GM19463 (cell line): ENCODE measurements around the gene MXI1.

Experiments used
- ATAC-seq: cut with Tn5 transposase; IDR thresholded peaks from one replicate; pipeline ENCODE4 v1.9.1; 2021; ENCODE audit warnings: mild to moderate bottlenecking, moderate library complexity; ENCODE audit not compliant: unreplicated experiment

Gene MXI1

DNA sequence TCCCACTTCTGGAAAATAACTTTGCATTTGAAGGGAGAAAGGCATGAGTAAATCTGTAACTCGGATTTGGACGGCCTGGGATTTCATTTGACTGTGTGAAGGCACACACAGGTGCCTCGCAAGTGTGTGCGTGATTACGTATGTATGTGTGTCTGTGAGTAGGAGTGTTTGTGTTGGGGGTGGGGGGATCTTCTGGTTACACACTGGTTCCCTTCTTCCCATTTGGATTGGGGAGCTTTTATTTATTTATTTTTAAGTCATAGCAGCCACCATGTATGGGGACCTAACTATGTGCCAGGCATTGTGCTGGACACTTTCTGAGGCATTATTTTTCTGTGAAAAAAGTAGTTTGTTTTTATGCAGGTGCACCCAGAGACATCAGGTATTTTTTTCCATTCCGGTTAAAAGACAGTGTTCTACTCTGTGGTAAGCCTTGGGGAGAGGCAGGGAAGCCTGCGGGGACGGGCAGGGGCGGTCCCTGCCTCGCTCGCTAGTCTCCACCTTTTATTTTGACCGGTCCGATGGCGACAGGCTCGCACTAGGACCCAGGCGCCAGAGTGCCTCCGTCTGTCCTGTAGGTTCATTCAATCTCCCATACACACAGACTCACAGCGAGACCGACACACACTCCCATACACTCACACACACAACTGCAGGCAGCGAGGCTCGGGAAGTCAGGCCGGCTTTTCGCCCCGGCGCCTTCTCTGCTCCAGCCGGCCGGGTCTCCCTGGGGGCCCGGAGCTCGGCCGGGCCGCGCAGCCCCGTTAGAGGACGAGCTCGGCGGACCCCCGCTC, at the start of gene MXI1:
TSS of gene MXI1 (plus strand) at position 595 of the 794 bp plus-strand sequence. CDS start 204 bp downstream, outside the sequence.
- ATAC-seq: peak; percentile 56

DNA sequence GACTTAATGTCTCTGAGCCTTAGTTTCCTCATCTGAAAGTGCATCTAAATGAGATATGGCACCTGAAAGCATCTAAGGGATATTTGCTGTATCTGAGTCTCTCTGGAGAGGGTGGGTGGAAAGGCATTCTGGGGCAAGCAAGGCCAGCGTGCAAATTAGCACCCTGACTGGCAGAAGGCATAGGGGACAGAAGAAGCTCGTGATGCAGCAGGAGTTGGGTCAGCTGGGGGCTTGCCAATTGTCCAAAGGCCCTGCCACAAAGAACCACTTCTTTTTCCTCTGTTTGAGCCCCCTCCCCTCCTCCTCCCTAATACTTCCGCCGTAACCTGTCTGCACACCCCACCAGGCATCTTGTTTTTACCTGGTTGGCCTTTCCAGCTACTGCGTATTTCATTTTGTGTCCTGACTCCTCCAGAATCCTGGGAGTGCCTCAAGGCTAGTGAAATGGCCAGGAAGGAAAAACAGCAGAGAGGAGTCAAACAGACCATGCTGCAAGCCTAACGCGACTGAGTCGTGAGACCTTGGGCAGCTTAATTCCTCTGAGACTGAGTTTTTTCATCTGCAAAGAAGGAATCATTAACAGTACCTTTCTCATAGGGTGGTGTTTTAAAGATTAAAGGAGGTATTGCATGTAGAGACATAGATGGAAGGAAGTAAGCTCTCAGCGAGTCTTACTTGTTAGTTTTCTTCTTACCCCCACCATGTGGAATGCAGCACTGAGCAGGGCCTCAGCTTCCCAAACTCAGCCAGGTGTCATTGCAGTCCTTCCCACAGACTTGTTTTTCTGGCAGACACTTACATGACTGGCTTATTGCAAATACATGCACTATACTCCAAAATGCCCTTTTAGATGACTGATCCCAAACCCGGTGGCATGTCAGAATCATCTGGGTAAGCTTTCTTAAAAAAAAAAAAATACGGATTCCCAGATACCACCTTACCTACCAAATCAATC, 49.1 kb upstream of the MXI1 start:
- ATAC-seq: no peak

DNA sequence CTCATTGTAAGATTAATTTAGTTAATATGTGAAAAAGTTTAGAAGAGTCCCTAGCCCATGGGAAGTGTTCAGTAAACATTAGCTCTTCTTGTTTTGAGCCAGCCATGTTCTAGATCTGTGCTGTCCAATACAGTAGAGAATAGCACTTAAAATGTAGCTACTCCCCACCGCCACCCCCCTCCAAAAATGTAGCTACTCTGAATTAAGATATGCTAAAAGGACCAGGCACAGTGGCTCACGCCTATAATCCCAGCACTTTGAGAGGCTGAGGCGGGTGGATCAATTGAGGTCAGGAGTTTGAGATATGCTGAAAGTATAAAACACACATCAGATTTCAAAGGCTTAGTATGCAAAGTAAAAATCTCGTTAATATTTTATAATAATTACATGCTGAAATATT, 47.3 kb upstream of the MXI1 start:
- ATAC-seq: no peak

DNA sequence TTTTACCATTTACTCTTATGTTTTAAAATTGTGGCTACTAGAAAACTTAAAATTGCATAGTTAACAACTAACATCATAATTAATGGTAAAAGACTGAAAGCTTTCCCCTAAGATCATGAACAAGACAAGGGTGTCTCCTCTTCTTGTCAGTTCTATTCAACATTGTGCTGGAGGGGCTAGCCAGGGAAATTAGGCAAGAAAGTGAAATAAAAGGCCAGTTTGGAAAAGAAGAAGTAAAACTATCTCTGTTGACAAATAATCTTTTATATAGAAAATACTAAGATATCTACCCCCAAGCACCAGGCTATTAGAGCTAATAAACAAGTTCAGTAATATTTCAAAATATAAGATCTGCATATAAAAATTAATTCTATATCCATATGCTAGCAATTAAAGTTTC, 46.9 kb upstream of the MXI1 start:
- ATAC-seq: no peak

DNA sequence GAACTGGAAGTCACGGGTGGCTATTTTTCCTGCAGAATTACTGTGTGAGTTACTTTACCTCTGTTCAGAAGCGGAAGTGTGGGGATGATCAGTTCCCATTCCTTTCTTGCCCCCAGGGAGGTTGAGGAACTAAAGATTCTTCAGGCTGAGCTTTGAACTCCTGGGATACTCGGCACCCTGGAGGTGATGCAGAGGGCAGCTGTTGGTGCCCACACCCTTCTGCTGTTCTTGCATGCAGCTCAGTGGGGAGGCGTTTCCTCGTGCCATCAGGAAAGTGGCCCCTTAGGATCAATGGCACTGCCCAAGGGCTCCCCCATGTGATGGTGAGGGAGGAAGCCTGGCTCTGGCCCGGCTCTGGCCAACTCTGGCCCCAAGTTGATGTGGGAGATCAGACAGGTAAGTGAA, 44.7 kb upstream of the MXI1 start:
- no peak for ATAC-seq

DNA sequence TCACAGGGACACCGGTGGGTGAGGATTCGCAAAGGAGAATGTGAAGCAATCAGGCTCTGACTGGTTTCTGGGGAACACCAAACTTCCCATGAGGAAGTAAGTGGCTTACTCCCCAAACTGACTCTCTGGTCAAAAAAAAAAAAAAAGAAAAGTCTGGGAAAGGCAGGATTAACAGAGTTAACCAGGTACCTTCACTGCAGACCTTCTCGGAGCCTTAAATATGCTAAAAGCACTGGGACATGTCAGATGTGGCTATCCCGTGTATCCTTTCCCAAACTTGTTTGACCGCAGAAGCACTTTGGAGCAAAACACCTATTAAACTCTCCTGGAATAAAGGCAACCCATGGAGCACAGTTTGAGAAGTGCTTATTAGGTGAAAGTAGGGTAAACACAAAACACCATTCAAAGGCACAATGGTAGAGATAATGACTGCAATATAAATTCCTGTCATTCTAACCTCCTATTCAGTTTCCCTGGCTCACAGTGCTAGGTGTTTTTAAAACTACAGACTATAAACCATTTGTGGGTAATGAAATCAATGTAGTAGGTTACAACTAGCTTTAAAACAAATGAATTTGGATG, 44.1 kb upstream of the MXI1 start:
- ATAC-seq: no peak

DNA sequence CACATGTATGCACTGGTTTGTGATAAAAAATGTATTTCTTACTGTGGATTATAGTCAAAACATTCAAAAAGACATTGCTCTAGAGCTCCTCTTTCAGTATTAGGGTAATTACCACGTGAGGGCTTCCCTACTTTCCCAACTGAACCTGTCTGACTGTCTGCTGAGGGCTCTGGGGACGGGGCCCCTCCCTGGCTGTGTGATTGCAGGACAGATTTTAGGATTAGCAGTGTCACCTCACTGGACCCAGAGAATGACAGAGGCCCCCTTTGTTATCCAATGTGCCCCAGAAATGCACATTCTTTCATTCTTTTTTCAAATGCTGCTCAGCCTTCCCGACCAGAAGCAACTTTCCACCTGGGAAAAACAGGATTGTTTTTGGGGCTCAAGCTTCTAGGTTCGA, 43.6 kb upstream of the MXI1 start:
- ATAC-seq: no peak

DNA sequence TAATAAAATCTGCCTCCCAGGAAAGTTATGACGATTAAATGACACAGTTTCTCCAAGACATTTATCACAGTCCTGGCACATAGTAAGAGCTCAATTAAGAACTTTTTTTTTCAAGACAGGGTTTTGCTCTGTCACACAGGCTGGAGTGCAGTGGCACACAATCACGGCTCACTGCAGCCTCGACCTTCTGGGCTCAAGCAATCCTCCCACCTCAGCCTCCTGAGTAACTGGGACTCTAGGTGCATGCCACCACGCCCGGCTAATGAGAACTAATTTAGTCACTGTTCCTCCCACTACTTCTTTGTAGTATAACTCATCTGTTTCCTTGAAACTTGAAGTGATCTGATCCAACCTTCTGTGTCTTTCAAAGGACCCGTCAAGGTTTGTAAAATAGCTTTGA, 42.2 kb upstream of the MXI1 start:
- no peak for ATAC-seq

DNA sequence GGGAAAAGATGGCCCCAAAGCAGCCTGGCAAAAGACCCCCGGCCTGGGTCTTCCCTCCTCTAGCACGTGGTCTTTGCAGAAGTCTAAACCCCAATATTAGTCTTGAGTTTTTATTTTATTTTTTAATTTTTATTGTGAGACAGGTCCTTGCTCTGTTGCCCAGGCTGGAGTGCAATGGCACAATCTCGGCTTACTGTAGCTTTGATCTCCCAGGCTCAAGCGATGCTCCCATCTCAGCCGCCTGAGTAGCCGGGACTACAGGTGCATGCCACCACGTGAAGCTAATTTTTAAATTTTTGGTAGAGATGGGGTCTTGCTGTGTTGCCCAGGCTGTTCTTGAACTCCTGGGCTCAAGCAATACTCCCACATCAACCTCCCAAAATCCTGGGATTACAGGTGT, 40.3 kb upstream of the MXI1 start:
- ATAC-seq: no peak

DNA sequence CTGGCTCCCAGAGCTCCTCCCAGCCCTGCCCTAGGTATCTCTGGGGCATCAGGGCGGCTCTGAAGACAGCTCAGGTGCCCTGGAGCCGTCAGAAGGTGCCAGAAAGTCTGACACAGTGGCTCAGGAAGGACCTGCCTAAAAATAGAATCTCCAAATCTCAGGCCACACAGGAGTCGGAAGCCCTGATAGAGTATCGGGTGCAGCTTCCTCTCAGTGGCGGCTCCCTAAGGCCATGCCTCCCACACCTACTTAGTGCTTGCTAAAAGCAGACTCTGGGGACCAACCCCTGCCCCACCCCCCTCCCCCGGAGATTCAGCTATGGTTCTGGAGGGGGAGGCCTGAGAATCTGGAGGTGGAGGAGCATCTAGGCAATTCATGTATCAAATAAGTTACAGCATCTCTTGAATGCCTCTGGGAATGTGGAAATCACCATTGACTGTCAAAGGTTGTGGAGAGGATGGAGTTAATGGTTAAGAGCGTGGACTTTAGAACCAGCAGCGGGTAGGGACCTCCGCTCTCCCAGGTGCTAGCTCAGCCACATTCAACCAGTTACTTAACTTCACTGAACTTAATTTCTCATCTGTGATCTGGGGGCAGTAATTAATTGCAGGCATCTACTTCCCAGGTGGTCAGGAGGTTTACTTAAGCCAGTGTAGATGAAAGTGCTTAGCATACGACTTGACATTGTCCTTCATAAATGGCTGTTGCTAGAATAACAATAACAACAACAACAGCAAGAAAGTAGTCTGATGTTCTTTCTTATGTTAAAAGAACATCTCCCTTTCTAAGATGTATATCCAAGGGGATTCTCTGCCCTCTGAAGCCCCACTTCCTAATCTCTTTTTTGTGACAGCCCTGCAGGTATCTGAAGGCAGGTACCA, 38.6 kb upstream of the MXI1 start:
- no peak for ATAC-seq

DNA sequence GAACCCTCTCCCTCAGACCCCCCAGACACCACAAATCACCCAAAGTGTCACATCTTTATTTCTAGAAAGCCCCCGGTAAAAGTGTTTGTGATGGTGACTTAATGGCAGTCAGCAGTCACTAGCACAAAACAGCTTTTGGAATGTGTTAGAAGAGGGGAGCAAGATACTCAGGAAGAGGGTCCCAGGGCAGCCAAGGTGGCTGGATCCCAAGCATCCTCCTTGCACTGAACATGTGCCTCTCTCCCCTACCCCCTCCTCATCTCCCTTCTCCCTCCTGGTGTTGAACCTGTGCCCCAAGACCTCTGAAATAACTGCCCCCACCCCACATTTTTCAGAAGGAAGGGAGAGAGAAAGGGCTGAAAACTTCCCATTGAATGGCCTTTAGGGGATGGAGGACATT, 37.8 kb upstream of the MXI1 start:
- ATAC-seq: no peak

DNA sequence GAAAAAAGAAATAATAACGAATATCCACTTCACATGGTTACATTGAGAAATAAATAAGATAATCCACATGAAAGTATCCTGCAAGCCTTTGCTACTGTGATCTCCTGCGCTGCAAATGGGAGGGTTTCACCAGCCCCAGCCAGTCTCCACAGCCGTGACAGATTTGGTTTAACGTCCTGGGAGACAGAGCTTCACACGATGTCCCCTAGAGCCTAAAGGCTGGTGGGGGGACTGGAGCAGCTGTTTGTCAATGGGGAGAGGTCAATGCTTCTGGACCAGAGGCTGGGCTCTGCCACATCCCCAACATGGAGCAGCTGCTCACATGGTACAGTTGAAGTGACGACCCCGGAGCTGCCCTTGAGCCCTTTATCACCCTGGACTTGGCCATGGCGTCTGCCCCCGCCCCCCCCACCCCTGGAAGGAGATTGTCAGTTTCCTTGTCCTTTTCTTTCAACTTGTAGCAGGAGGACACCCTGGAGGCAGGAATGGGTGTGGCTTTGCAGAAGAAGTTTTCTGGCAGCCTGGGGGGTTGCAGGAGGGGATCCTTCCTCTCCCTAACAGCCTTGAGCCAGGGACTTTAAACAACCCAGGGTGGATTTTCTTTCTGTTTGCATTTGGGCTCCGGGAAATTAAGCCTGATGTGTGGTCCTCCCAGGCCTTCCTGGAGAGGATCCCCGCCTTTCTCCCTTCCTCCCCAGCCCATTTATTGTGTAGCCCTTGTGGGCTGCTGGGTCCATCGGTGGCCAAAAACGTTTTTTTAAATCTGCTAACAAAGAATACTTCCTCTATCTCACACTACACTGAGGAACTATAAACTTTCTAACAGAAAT, 37.0 kb upstream of the MXI1 start:
- ATAC-seq: no peak

DNA sequence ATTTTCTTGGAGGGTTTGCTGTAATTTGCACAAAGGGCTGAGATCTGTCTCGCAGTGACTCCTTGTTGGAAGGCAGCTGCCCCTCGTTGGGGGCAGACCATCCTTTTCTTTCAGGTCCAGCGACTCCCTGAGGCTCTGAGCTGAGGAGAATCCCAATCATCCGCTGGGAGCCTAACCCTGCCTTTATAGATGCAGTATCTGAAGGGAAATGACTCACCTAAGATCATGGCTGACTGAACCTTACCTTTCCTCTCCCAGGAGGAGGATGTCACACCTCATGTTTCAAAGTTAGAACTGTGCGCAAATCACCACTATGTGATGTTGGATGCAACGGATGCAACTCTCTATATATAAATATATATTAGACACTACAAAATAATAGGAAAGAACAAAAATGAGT, 36.4 kb upstream of the MXI1 start:
- ATAC-seq: no peak

DNA sequence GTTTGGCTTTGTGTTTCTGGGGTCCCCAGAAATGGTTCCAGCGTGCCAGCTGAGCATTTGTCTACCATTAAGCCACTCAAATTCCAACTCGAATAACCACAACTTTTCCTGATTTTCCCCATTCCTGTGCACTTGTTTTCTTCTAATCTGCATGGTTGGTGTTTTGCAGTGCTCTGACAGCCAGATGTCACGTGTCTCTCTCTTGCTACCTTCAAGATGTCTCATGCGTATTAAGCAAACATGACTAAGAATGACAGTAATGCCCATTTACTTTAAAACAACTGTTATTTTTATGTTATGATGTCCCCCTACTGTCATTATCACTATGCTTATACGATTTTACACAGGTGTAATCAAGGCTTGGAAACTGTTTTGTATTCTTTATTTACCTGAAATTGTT, 35.2 kb upstream of the MXI1 start:
- no peak for ATAC-seq

DNA sequence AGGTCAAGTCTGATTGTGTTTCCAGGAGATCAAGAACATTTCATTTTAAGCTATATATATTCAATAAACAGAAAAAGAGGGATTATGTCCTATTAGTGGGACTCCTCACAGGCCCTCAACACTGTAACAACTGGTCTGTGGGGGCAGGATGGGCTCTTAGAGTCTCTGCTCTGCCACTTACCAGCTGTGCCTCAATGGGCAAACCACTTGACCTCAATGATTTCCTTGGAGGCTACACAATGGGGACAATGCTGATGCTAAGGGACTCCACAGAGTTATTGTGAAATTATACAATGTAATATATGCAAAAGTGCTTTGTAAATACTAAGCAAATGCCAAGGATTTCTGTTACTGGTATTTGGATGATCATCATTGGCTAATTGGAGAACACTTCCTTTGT, 33.2 kb upstream of the MXI1 start:
- ATAC-seq: no peak

DNA sequence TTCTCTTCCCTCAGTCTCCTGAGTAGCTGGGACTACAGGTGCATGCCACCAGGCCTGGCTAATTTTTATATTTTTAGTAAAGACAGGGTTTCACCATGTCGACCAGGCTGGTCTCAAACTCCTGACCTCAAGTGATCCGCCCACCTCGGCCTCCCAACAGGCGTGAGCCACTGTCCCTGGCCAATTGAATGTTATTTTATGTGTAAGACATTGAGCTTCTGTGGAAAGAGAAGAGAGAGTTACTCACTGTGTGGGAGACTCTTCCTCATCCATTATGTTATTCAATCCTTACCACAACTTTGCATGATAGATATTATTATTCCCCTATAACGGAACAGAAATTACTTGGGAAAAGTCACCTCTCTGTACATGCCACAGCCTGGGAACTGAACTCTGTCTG, 32.6 kb upstream of the MXI1 start:
- ATAC-seq: no peak

DNA sequence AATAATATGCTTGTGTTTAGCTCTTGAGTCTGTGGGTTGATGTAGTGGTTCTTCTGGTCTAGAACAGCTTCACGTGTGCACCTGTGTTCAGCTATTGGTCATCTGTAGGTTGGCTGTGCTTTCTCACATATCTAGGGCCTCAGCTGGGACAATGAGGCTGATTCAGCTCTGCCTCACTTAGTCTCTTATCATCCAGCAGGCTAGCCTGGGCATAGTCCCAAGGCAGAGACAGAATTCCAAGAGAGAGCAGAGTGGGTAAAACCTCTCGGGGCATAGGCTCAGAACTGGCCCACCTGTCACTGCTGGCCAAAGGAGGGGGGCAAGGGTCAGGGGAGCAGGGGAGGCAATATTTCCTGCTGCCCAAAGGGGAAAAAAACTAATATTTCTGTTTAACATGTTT, 32.0 kb upstream of the MXI1 start:
- no peak for ATAC-seq

DNA sequence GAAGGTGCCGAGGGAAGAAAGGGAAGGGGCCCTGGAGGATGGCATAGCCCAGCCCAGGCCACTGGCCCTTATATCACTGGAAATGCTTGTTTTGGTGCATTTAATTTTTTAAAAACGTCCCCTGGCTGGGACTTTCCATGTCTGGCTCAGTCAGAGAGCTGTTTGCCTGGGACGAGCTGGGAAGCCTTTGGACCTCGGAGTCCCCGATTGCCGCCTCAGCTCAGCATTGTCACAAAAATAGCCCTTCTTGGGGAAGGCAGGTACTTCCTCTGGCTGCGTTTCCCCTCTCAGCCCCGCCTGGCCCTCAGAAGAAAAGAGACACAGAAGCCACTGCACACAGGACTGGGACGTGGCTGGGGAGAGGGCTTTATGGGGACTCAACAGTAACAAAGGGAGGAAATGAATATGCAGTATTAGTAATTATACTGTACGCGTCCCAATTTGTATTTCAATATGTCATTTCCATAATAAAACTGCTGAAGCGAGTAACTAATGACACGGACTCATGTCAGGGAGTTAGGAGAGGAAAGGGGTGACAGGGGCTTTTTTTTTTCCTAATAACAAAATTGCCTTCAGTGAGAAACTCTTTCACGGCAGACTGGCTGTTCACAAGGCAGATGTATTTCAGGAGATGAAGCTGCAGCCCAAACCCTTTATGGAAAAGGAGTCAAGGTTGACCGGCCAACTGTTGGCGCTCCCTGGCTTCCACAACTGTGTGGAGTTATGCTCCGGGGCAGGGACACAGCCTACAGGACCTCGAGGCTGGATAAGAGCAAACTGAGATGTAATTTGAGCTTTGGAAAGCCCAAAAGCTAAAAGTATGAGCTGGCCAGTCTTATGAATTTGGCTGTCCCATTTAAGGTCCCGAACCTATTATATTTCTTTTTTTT, 31.0 kb upstream of the MXI1 start:
- no peak for ATAC-seq

DNA sequence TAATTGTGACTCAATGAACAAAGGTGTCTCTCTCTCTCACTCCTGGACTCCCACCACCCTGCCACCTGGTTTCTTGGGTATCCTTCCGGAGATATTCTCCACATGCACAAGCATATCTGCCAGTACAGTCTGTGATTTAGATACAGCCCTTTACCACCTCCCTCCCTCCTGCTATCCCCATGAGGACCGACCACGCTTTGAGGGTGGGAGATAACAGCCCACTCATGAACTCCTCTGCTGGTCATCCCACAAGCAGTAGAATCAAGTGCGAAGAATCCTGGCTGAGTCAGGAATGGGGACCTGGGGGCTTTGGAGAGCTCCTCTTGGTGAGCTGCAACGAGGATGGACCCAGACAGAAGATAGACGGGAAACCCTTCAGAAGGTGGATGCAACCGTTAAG, 28.2 kb upstream of the MXI1 start:
- no peak for ATAC-seq
